ENCODE results near the gene KIFC1.

- no peak for TF ChIP-seq POLR2A (IDR thresholded peaks at IDR 0.05)
- TF ChIP-seq CTCF (IDR thresholded peaks at IDR 0.05), result no peak
Observed at GRCh38 chr6:33446356-33446755, 54.7 kb downstream of the KIFC1 start.
